SJSA1 (cell line): ENCODE data around the gene ZBTB34. TPM values are rescaled to one million over a fixed set of nuclear protein-coding genes. Genes with fewer than 3 reads are reported as not detected.

ENCODE experiments used
- DNase-seq, 2 experiments: peaks; one replicate each; pipeline ENCODE4 v3.0.0-alpha.2; 2015 to 2020; ENCODE audit warnings: low spot score in 2 of 2, low read depth in 1 of 2
- H3K27ac ChIP-seq: fragments of 250-450 bp; sonication (Bioruptor Pico); 2 replicates; pipeline ENCODE4 v1.5.1; 2020; ENCODE audit warnings: mild to moderate bottlenecking, moderate library complexity
- H3K27me3 ChIP-seq: fragments of 250-450 bp; sonication (Bioruptor Pico); replicated peaks from 2 replicates; pipeline ENCODE4 v1.5.1; 2020; ENCODE audit warnings: mild to moderate bottlenecking, moderate library complexity
- H3K36me3 ChIP-seq: fragments of 250-450 bp; sonication (Bioruptor Pico); 2 replicates; pipeline ENCODE4 v1.5.1; 2020; ENCODE audit warnings: mild to moderate bottlenecking
- H3K4me1 ChIP-seq: fragments of 250-450 bp; sonication (Bioruptor Pico); replicated peaks from 2 replicates; pipeline ENCODE4 v1.6.1; 2021; ENCODE audit warnings: mild to moderate bottlenecking
- H3K4me3 ChIP-seq: fragments of 250-450 bp; sonication (Bioruptor Pico); 2 replicates; pipeline ENCODE4 v1.5.1; 2020; ENCODE audit warnings: mild to moderate bottlenecking
- H3K9me3 ChIP-seq: fragments of 250-450 bp; sonication (Bioruptor Pico); replicated peaks from 2 replicates; pipeline ENCODE4 v1.5.1; 2020; ENCODE audit warnings: mild to moderate bottlenecking
- total RNA-seq: library from RNA; depleted of rRNA; stranded (reverse); fragments of >200 nt; shearing (Covaris generic); gene quantifications from 2 replicates; pipeline ENCODE4 v1.2.3, GENCODE V29; 2014

Gene ZBTB34
- total RNA-seq, 1 experiment from 2014 or later = 5.9 TPM

DNA sequence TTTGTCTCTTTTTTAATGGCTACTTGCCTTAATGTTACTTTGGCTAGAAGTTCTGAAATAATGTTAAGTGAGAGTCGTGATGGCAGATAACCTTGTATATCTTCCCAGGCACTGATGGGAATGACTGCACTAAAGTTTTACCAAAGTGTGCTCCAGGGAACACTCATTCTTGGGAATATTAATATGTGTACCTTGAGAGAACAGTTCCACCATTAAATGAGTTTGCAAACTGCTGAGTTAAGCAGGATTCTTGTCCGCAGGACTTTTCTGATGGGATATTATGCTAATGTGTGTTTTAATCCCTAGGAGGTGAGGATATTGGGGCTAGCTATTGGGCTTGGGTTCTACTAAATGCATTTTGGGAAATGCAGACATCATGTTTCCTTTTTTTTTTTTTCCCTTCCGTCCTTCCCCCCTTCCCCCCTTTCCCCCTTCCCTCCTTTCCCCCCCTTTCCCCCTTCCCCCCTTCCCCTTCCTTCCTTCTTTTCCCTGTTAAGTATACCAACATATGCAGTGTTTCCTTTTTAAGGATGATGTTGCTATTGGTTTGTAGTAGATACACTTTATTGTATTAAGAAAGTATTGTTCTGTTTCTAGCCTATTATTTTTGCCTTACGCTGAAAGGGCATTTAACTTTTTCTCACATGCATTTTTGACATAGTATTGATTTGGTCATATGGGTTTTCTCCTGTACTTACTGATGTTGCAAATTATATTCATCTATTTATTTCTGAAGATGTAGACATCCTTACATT lies 15.5 kb downstream of the ZBTB34 start:
- H3K36me3 ChIP-seq = peaks cover 21% of the 10 kb centered on the region
- H3K4me3 ChIP-seq = no peak overlapping the region
- no peaks in the 10 kb centered on the region for H3K4me1 ChIP-seq
- no peaks in the 10 kb centered on the region for H3K27me3 ChIP-seq
- DNase-seq = no peak
- no peak overlapping the region for H3K27ac ChIP-seq
- H3K9me3 ChIP-seq = no peaks in the 10 kb centered on the region

DNA sequence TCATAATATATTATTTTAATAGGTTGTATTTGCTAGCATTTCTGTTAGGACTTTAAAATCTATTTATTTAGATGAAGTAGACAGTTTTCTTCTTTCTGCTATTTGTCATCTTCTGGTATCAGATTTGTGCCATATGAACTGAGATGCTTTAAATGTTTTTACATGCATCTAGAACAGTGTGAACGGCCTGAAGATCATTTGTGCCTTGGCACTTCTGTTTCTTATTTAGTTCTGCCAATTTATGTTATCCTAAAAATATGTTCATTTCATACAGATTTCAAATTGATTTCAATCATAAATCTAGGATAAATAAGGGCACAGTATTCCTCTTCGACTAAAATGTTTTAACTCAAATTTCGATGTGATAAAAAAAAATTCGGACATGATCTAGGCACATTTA lies 16.1 kb downstream of the ZBTB34 start:
- no peak overlapping the region for H3K4me3 ChIP-seq
- no peak overlapping the region for H3K27ac ChIP-seq
- peaks cover 23% of the 10 kb centered on the region for H3K36me3 ChIP-seq
- no peaks in the 10 kb centered on the region for H3K27me3 ChIP-seq
- no peak for DNase-seq
- H3K4me1 ChIP-seq = no peaks in the 10 kb centered on the region
- H3K9me3 ChIP-seq = no peaks in the 10 kb centered on the region

DNA sequence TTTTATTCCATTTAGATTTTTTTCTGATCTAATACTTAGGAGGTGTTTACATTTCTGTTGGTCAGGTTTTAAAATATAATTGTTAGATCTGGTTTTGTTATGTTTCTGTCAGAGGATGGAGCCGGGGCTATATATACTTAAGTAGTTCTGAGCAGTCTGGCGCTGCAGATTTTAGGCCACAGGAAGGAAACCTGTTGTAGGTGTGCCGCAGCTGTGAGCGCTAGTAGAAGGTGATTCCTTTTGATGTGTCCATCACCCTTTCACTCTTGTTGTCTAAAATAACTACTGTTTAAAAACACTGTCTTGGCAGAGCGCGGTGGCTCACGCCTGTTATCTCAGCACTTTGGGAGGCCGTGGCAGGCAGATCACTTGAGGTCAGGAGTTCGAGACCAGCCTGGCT lies 17.0 kb downstream of the ZBTB34 start:
- Histone ChIP-seq H3K9me3 (no peaks in the 10 kb centered on the region), H3K4me3 (no peak overlapping the region), H3K4me1 (no peaks in the 10 kb centered on the region), H3K27ac (no peak overlapping the region), H3K27me3 (no peaks in the 10 kb centered on the region), H3K36me3 (peaks cover 28% of the 10 kb centered on the region)
- no peak for DNase-seq

DNA sequence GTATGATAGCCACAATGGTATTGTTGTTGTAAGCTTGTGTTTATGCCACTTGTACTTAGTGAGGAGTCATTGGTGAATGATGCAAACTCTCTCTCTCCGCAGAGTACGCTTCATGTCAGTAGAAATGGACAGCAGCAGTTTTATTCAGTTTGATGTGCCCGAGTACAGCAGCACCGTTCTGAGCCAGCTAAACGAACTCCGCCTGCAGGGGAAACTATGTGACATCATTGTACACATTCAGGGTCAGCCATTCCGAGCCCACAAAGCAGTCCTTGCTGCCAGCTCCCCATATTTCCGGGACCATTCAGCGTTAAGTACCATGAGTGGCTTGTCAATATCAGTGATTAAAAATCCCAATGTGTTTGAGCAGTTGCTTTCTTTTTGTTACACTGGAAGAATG lies 18.8 kb downstream of the ZBTB34 start:
- Histone ChIP-seq H3K9me3 (no peaks in the 10 kb centered on the region), H3K4me3 (no peak overlapping the region), H3K4me1 (no peaks in the 10 kb centered on the region), H3K27ac (no peak overlapping the region), H3K36me3 (peaks cover 28% of the 10 kb centered on the region), H3K27me3 (no peaks in the 10 kb centered on the region)
- DNase-seq = no peak

DNA sequence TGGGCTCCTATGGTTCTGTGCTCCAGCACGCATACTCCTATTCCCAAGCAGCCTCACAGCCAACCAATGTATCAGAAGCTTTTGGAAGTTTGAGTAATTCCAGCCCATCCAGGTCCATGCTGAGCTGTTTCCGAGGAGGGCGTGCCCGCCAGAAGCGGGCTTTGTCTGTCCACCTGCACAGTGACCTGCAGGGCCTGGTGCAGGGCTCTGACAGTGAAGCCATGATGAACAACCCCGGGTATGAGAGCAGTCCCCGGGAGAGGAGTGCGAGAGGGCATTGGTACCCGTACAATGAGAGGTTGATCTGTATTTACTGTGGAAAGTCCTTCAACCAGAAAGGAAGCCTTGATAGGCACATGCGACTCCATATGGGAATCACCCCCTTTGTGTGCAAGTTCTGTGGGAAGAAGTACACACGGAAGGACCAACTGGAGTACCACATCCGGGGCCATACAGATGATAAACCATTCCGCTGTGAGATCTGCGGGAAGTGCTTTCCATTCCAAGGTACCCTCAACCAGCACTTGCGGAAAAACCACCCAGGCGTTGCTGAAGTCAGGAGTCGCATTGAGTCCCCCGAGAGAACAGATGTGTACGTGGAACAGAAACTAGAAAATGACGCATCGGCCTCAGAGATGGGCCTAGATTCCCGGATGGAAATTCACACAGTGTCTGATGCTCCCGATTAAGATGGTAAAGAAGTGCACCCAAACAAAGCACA lies 19.9 kb downstream of the ZBTB34 start:
- no peaks in the 10 kb centered on the region for H3K27me3 ChIP-seq
- no peak overlapping the region for H3K27ac ChIP-seq
- H3K4me1 ChIP-seq = no peaks in the 10 kb centered on the region
- no peak overlapping the region for H3K4me3 ChIP-seq
- peaks cover 28% of the 10 kb centered on the region for H3K36me3 ChIP-seq
- no peak for DNase-seq
- H3K9me3 ChIP-seq = no peaks in the 10 kb centered on the region

DNA sequence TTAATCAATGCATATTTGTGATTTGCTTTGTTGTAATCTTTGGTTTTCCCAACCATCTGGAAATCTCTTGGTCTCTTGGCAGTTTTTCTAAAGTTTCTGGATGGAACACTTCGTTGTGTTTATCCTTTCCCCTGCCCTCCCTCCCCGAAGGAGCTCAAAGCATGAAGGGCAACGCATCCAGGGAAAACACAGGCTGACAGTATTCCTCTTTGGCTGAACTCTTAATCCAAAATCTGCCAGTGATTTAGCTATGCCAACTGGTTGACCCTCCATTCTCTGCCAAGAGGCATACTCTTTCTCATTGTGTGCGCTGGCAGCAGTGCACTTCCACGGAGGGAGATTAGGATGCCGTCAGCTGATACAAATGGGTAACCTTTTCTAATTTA lies 20.5 kb downstream of the ZBTB34 start:
- DNase-seq = no peak
- Histone ChIP-seq H3K27me3 (no peaks in the 10 kb centered on the region), H3K36me3 (peaks cover 28% of the 10 kb centered on the region), H3K9me3 (no peaks in the 10 kb centered on the region), H3K4me3 (no peak overlapping the region), H3K27ac (no peak overlapping the region), H3K4me1 (no peaks in the 10 kb centered on the region)

DNA sequence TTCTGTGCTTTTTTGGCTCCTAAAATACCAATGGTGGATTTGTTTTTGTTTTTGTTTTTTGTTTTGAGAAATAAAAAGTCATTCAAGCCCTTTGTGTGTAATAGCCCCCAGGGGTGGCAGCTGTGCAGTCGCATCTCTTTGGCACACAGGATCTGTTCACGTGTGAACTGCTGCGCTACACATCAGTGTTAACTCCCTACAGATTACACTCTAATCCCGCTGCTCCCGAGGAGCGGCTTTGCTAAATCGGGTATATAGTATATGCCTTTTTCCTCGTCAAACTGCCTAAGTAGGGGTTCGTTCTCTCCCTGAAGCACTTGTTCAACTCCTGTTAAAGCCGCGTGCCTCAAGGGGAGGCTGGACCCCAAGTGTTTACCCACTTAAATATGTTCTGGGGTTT lies 22.3 kb downstream of the ZBTB34 start:
- no peak for DNase-seq
- Histone ChIP-seq H3K4me1 (no peaks in the 10 kb centered on the region), H3K27ac (no peak overlapping the region), H3K9me3 (no peaks in the 10 kb centered on the region), H3K36me3 (peaks cover 28% of the 10 kb centered on the region), H3K27me3 (no peaks in the 10 kb centered on the region), H3K4me3 (no peak overlapping the region)

DNA sequence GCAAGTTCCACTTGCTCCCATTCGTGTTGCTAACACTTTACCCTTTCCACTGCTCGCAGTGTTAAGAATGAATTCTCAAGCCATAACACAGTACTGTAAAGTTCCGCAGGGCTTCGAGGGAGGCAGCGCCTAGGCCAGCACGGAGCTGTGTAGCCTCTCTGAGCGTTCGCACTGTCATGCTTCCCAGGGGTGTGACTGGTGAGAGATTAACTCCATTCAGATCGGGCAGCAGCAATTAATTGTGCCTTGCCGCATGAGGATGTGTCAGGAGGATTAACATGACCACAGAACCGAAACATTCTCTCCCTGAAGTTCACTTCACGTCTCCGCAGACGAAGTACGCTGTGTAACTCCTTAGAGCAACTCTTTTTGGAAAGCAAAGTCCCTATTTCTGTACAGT lies 23.2 kb downstream of the ZBTB34 start:
- H3K9me3 ChIP-seq = no peaks in the 10 kb centered on the region
- H3K27me3 ChIP-seq = no peaks in the 10 kb centered on the region
- H3K4me3 ChIP-seq = no peak overlapping the region
- H3K36me3 ChIP-seq = peaks cover 28% of the 10 kb centered on the region
- no peak for DNase-seq
- H3K27ac ChIP-seq = no peak overlapping the region
- H3K4me1 ChIP-seq = no peaks in the 10 kb centered on the region

DNA sequence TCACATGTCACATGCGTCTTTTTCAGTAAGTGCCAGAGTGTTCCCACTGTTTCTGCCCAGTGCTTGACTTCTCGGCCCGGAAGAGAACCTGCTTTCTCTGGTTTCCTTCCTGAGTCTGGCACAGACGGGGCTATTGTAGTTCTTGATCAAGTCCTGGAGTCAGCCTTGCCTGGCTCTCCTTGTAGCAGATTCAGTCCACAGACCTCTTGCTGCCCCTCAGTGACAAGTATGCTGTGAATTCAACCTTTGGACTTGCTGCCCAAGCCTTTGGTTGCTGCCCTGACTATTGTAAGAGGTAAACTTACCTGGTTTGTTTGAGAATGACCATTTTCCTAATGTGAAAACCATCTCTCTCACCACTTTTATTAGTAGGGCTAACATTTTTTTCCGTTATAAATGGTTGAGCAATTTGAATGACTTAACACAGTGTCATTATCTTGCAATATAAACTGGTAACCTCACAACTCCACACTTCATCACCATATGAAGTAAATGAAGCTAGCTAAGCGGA lies 24.7 kb downstream of the ZBTB34 start:
- Histone ChIP-seq H3K4me3 (no peak overlapping the region), H3K9me3 (no peaks in the 10 kb centered on the region), H3K4me1 (no peaks in the 10 kb centered on the region), H3K27me3 (no peaks in the 10 kb centered on the region), H3K36me3 (peaks cover 17% of the 10 kb centered on the region), H3K27ac (no peak overlapping the region)
- no peak for DNase-seq

DNA sequence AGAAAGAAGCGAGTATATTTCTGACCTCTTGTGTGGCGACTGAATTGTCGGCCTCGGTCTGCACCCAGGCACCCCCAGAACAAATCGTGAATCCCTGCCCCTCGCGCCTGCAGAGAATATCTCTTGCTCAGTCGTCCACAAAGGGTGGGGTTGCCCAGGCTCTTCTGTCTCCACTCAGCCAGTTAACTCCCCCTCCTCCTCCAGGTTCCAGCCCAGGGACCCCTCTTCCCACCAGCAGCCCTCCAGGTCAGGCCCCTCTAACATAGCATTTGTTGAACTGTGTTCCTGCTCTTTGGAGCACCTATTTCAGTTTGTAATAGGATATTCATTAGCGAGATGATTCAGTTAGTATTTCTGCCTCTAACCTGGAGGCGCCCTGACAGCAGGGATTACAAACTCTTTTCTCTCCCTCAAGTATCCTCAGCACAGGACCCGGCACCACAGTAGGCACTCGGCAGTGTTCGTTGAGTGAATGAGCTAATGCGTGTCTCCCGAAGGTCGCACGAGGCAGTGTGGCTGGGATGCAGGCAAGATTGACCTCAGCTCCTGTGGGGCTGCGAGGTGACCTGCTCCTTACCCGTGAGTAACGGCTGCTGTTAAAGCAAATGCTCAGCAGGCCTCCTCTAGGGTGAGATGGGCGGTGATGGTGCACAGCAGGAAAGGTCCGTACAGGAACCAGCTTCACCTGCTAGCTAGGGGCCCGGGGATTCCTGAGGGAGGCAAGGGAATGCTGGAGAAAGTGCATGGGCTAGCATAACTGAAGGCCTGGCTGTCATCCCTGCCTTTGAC lies 25.8 kb downstream of the ZBTB34 start:
- no peak for DNase-seq
- no peaks in the 10 kb centered on the region for H3K27me3 ChIP-seq
- H3K4me3 ChIP-seq = no peak overlapping the region
- H3K4me1 ChIP-seq = no peaks in the 10 kb centered on the region
- peaks cover 10% of the 10 kb centered on the region for H3K36me3 ChIP-seq
- no peak overlapping the region for H3K27ac ChIP-seq
- H3K9me3 ChIP-seq = no peaks in the 10 kb centered on the region

DNA sequence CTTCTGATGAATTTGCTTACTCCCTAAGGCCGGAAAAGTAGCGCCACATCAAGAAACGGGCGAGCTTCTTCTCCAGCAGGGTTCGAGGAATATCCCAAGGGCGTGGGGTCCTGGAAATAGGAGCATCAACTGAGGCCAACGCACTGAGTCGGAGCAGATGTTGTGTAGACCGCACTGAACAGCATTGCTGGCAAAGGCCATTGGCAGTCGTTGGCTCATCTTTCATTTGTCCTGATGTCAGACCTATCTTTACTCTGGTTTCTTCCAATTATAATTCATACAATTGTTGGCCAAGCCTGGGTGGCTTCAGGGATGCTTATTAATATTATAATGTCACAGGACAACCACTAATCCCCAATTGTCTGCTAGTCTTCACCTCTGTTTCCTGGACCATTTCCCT lies 26.5 kb downstream of the ZBTB34 start:
- no peak for DNase-seq
- Histone ChIP-seq H3K4me3 (no peak overlapping the region), H3K4me1 (no peaks in the 10 kb centered on the region), H3K27ac (no peak overlapping the region), H3K9me3 (no peaks in the 10 kb centered on the region), H3K36me3 (peaks cover 5% of the 10 kb centered on the region), H3K27me3 (no peaks in the 10 kb centered on the region)

DNA sequence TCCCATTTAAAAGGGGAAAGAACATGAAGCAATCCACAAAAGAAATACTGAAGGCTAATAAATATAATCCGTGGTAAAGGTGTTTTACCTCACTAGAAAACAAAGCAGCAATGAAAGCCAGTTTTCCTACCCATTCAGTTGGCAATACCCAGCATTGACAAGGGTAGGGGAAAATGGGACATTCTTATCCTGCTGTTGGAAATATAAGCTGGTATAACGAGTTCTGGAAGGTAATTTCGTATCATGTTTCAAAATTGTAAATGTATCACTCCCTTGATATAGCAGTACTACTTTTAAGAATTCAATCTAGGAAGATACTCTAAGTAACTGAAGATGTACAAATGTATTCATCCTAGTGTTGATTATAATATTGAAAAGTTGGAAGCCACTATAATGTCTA lies 31.2 kb downstream of the ZBTB34 start:
- Histone ChIP-seq H3K36me3 (no peaks in the 10 kb centered on the region), H3K4me1 (no peaks in the 10 kb centered on the region), H3K9me3 (no peaks in the 10 kb centered on the region), H3K4me3 (no peak overlapping the region), H3K27ac (no peak overlapping the region), H3K27me3 (no peaks in the 10 kb centered on the region)
- no peak for DNase-seq

DNA sequence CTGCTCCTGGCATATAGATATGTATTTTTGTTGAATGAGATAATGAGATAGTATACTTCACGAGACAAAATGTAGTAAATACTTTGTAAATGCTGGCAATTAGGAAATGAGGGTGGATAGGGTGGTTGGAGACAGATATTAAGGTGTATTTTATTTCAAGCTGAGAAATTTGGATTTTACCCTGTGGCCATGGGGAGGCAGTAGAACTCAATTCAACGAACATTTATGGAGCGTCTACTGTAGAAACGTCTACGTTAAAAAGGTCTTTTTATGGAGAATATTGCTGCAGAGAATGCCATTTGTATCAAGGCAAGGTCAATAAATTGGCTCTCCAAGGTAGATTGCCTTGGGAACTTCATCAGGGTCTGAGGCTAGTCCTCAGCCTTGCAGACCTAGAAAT lies 32.6 kb downstream of the ZBTB34 start:
- no peaks in the 10 kb centered on the region for H3K9me3 ChIP-seq
- no peak for DNase-seq

DNA sequence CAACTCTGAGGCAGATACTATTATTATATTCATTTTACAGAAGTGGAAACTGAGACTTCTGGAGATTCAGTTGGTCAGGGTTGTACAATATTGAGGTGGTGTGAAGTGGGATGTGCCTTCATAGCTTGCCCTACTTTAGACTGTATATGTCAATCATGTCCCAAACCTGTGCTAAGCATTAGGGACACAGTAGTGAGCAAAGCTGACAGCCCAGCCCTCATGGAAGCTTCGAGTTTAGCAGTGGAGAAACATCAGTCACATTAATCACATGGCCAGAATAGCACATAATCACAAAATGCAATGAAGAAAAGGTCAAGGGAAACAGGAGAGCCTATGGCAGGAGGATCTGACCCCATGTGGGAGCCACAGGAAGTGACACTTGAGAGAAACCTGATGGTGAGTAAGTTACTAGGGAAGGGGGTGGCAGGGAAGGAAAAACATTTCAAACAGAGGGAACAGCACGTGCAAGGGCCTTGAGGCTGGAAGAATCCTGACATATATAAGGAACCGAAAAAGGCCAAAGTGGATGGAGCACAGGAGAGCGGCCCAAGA lies 33.7 kb downstream of the ZBTB34 start:
- no peak for DNase-seq
- Histone ChIP-seq H3K4me1 (no peaks in the 10 kb centered on the region), H3K27me3 (no peaks in the 10 kb centered on the region), H3K9me3 (no peaks in the 10 kb centered on the region), H3K36me3 (no peaks in the 10 kb centered on the region), H3K27ac (no peak overlapping the region), H3K4me3 (no peak overlapping the region)

More for the DNA sequence above, 32.6 kb downstream of the ZBTB34 start:
- Histone ChIP-seq H3K4me1 (no peaks in the 10 kb centered on the region), H3K27ac (no peak overlapping the region), H3K27me3 (no peaks in the 10 kb centered on the region), H3K4me3 (no peak overlapping the region), H3K36me3 (no peaks in the 10 kb centered on the region)
